ENCODE results near the gene L1CAM.

DNA sequence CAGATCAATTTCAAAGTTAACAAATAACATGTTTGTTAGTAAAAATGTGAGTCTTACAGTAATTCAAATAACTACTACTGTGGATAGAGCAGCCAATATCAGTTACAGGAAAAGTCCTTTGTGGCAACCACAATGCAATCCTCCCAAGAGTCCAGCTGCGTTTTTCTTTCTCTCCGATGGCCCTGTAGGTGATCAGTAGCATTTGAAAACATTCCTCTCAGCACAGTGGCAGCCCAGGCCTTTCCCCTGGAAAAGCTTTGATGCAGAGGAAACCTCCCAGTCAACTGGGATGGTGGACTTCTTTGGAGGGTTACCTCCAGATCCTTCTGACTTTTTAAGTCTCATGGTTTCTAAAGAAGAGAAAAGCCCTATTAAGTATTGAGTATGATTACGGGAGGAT lies 37.6 kb downstream of the L1CAM start:
- TF ChIP-seq, protein P1, sequence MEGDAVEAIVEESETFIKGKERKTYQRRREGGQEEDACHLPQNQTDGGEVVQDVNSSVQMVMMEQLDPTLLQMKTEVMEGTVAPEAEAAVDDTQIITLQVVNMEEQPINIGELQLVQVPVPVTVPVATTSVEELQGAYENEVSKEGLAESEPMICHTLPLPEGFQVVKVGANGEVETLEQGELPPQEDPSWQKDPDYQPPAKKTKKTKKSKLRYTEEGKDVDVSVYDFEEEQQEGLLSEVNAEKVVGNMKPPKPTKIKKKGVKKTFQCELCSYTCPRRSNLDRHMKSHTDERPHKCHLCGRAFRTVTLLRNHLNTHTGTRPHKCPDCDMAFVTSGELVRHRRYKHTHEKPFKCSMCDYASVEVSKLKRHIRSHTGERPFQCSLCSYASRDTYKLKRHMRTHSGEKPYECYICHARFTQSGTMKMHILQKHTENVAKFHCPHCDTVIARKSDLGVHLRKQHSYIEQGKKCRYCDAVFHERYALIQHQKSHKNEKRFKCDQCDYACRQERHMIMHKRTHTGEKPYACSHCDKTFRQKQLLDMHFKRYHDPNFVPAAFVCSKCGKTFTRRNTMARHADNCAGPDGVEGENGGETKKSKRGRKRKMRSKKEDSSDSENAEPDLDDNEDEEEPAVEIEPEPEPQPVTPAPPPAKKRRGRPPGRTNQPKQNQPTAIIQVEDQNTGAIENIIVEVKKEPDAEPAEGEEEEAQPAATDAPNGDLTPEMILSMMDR (IDR thresholded peaks at IDR 0.05; ENCODE audit: borderline replicate concordance, extremely low read depth, low read length, poor library complexity, severe bottlenecking): no peak
- no peak for TF ChIP-seq EZH2 (IDR thresholded peaks at IDR 0.05; ENCODE audit: borderline replicate concordance, low read depth, low read length, severe bottlenecking)
